Measurements from ENCODE around the gene FLNB. TPM values are rescaled to one million over a fixed set of nuclear protein-coding genes. Genes with fewer than 3 reads are reported as not detected.

The FLNB gene
- total and polyA plus RNA-seq, 9 of the 15 experiments (the other 6 are each of a cell fraction or from before 2014, with no cell fraction given) = 9.4 to 48.1 (median 25.6) TPM

GRCh38 chr3:58164906-58165821 lies 156.9 kb downstream of the FLNB start:
- in situ Hi-C loops (cut with MboI) = loop anchor here (25.0 kb wide), 1 partner anchor 153 kb away; the partner anchor contains the start of gene FLNB
- ChIA-PET POLR2A (interaction anchor here (0.6 to 1.1 kb wide), 5 partner anchors 17 to 202 kb away, joined by 3 read pairs; no protein-coding TSS in a partner anchor), CTCF (ENCODE audit: low intra/inter-chr PET ratio) (interaction anchor here (0.6 kb wide), 1 partner anchor 176 kb away, joined by 4 read pairs; no protein-coding TSS in a partner anchor)
- H3K4me3 ChIP-seq = no peak overlapping the region
- no peaks in the 10 kb centered on the region for H3K79me2 ChIP-seq (ENCODE audit: control insufficient read depth, insufficient read depth, low read length)
- no peak for ATAC-seq
- no peak overlapping the region for H3K4me2 ChIP-seq (ENCODE audit: insufficient read depth, low read length)
- no peak for FAIRE-seq
- no peaks in the 10 kb centered on the region for H4K20me1 ChIP-seq (replicated peaks; ENCODE audit: control insufficient read depth, insufficient read depth, low read length)
- H3K36me3 ChIP-seq (ENCODE audit: control insufficient read depth, insufficient read depth, low read length) = peaks cover 59% of the 10 kb centered on the region; the same call in 2 of the 3 replicates
- no peak overlapping the region for H2AFZ ChIP-seq (ENCODE audit: low read depth, low read length)
- no peaks in the 10 kb centered on the region; the same call in 1 of the 2 replicates for H3K9me3 ChIP-seq (replicated peaks; ENCODE audit: control insufficient read depth, insufficient read depth, low read depth, low read length)
- intact Hi-C loops (cut with micrococcal nuclease) = no loop called here
- DNase-seq (ENCODE audit: extremely low read depth in 1 of 4, low spot score in 3 of 4) = no peak
- no peaks in the 10 kb centered on the region for H3K27me3 ChIP-seq (ENCODE audit: control insufficient read depth in 2 of 2, insufficient read depth in 2 of 2, low read length in 2 of 2)
- peak overlapping the region; percentile 8; the same call in 1 of the 3 replicates for H3K27ac ChIP-seq (ENCODE audit: extremely low read depth, low read depth, low read length)
- H3K4me1 ChIP-seq (replicated peaks in 1 of 2; ENCODE audit: control insufficient read depth in 2 of 2, insufficient read depth in 2 of 2, low read length in 2 of 2) = peaks cover 34 to 39% of the 10 kb centered on the region in 2 experiments
- peak overlapping the region in 1 of 2 experiments; percentile 62; a peak in 2 of 4 replicates for H3K9ac ChIP-seq (ENCODE audit: insufficient read depth in 1 of 2, low read depth in 2 of 2, low read length in 2 of 2)
- 72% methylated on average over 12 of the region's 16 CpGs for WGBS (ENCODE audit: insufficient coverage, low coverage, missing lambda C conversion rate)
- H3K9me1 ChIP-seq (ENCODE audit: control insufficient read depth, insufficient read depth, low read length) = peaks cover 3% of the 10 kb centered on the region
- BruUV-seq (replicated peaks) = no TSS peak
- TF ChIP-seq RBM15 (IDR thresholded peaks at IDR 0.05; ENCODE audit: insufficient read depth, low read length) = no peak
- TF ChIP-seq SFPQ (IDR thresholded peaks at IDR 0.05; ENCODE audit: low read depth, low read length) = no peak
- no peak for TF ChIP-seq ZNF586 (CRISPR knock-in tag; conservative IDR thresholded peaks at IDR 0.05)
- no peak for TF ChIP-seq HNRNPLL (IDR thresholded peaks at IDR 0.05; ENCODE audit: low read depth, low read length, poor library complexity, severe bottlenecking)
- no peak for TF ChIP-seq CEBPG (CRISPR knock-in tag; IDR thresholded peaks at IDR 0.05)
- TF ChIP-seq CEBPG (tag; conservative IDR thresholded peaks at IDR 0.05 in 1 of 2, IDR thresholded peaks at IDR 0.05 in 1 of 2) = no peak
- no peak for TF ChIP-seq THRB (CRISPR knock-in tag; conservative IDR thresholded peaks at IDR 0.05)
- no peak for TF ChIP-seq RBBP5 (IDR thresholded peaks at IDR 0.05; ENCODE audit: borderline replicate concordance, insufficient read depth, low read length, poor library complexity, severe bottlenecking)
- no peak for TF ChIP-seq PBX2 (CRISPR knock-in tag; IDR thresholded peaks at IDR 0.05; ENCODE audit: low read depth)
- no peak for TF ChIP-seq PBX2 (tag; conservative IDR thresholded peaks at IDR 0.05; ENCODE audit: low read depth)
- TF ChIP-seq SP2 (IDR thresholded peaks at IDR 0.05; ENCODE audit: extremely low read depth, low read depth, low read length, poor library complexity, severe bottlenecking) = no peak

Measured in K562 (cell line).